Measurements from ENCODE around the gene RIT2. TPM values are rescaled to one million over a fixed set of nuclear protein-coding genes. Genes with fewer than 3 reads are reported as not detected.

Gene RIT2
- total and polyA plus RNA-seq, 9 donors: not detected

DNA sequence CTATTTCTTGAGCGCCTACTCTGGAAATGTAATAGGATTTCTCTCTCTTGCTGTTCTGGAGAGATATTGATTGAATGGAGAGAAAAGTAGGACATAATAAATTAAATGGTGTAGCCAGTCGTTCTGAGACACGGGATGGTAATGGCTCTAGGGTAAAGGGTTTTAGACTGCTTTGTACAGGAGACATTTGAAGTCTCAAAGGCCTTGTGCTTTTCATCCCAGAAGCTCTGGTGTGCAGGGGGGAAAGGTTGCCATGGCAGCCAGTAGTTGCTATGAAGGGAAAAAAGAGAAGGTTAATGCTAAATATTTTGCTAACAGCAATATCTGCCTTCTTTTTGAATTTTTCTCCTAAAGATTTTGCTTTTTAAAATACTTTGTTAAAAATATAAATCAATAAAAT, 359.3 kb downstream of the RIT2 start:
- Histone ChIP-seq H3K4me1 (ENCODE audit: insufficient read depth) (peaks cover 2% of the 10 kb centered on the region), H3K4me3 (no peak overlapping the region), H3K9me3 (no peaks in the 10 kb centered on the region), H3K27ac (no peak overlapping the region), H3K27me3 (no peaks in the 10 kb centered on the region), H3K36me3 (no peaks in the 10 kb centered on the region)
- intact Hi-C loops (cut with DNase I): no loop called here
- TF ChIP-seq EP300 (IDR thresholded peaks at IDR 0.05) (no peak), POLR2A (IDR thresholded peaks at IDR 0.05) (no peak)
- TF ChIP-seq, protein P1, sequence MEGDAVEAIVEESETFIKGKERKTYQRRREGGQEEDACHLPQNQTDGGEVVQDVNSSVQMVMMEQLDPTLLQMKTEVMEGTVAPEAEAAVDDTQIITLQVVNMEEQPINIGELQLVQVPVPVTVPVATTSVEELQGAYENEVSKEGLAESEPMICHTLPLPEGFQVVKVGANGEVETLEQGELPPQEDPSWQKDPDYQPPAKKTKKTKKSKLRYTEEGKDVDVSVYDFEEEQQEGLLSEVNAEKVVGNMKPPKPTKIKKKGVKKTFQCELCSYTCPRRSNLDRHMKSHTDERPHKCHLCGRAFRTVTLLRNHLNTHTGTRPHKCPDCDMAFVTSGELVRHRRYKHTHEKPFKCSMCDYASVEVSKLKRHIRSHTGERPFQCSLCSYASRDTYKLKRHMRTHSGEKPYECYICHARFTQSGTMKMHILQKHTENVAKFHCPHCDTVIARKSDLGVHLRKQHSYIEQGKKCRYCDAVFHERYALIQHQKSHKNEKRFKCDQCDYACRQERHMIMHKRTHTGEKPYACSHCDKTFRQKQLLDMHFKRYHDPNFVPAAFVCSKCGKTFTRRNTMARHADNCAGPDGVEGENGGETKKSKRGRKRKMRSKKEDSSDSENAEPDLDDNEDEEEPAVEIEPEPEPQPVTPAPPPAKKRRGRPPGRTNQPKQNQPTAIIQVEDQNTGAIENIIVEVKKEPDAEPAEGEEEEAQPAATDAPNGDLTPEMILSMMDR (IDR thresholded peaks at IDR 0.05): no peak
- 81 to 85% (median 84%) methylated on average over 3 of the region's 3 CpGs for WGBS, 3 donors
- DNase-seq: no peak

DNA sequence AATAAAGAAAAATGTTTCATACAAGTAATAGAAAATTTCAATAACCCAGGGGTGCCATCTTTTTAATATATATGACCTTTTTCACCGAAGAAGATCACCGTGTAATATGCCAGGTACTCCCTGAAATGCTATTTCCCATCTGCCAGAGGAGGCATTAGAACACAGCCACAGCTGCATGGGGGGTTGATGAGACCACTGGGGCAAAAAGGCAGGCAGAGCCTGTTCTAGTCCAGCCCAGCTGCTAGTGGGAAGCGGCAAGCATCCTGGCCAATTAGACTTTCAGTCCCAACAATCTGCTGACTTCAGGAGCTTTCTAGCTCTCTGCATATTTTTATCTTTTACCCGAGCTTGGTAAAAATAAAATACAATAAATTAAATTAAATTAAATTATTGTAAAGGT, 362.6 kb downstream of the RIT2 start:
- no peaks in the 10 kb centered on the region for H3K9me3 ChIP-seq
- TF ChIP-seq, protein P1 (IDR thresholded peaks at IDR 0.05): no peak
- TF ChIP-seq POLR2A (IDR thresholded peaks at IDR 0.05): no peak
- no peak for TF ChIP-seq EP300 (IDR thresholded peaks at IDR 0.05)
- 84 to 86% (median 85%) methylated on average over 4 of the region's 4 CpGs for WGBS, 3 donors
- peaks cover 2% of the 10 kb centered on the region for H3K4me1 ChIP-seq (ENCODE audit: insufficient read depth)
- intact Hi-C loops (cut with DNase I): no loop called here
- no peak for DNase-seq
- H3K27me3 ChIP-seq: no peaks in the 10 kb centered on the region
- H3K4me3 ChIP-seq: no peak overlapping the region
- H3K27ac ChIP-seq: no peak overlapping the region
- no peaks in the 10 kb centered on the region for H3K36me3 ChIP-seq

DNA sequence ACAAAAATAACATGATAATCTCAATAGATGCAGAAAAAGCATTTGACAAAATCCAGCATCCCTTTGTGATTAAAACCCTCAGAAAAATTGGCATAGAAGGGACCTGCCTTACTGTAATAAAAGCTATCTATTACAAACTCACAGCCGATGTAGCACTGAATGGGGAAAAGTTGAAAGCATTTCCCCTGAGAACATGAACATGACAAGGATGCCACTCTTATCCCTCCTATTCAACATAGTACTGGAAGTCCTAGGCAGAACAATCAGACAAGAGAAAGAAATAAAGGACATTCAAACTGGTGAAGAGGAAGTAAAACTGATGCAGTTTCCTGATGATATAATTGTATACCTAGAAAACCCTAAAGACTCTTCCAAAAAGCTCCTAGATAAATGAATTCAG, 368.7 kb downstream of the RIT2 start:
- 67 to 76% (median 68%) methylated on average over 1 of the region's 1 CpG for WGBS, 3 donors
- no peaks in the 10 kb centered on the region for H3K36me3 ChIP-seq
- intact Hi-C loops (cut with DNase I): no loop called here
- H3K4me3 ChIP-seq: no peak overlapping the region
- H3K27ac ChIP-seq: no peak overlapping the region
- no peaks in the 10 kb centered on the region for H3K27me3 ChIP-seq
- no peak for DNase-seq
- TF ChIP-seq, protein P1 (IDR thresholded peaks at IDR 0.05): no peak
- no peak for TF ChIP-seq EP300 (IDR thresholded peaks at IDR 0.05)
- no peak for TF ChIP-seq POLR2A (IDR thresholded peaks at IDR 0.05)
- no peaks in the 10 kb centered on the region for H3K4me1 ChIP-seq (ENCODE audit: insufficient read depth)
- H3K9me3 ChIP-seq: no peaks in the 10 kb centered on the region

DNA sequence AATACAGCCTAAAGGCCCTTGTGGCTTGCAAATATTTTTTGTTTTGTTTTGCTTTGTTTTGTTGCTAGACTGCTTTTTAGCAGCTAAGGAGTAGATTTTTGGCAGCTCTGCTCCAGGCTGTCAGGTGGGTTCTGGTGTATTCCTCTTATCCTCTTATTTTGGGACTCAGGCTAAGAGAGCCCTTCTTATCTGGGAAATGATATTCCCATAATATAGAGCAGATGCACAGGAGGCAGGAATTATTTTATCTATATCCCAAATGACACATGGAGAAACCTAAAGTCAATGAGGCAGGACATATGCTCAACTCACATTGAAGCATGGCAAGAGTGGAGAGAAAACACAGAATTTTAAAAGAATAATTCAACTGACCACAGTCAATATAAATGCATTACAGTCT, 369.6 kb downstream of the RIT2 start:
- Histone ChIP-seq H3K4me3 (no peak overlapping the region), H3K36me3 (no peaks in the 10 kb centered on the region), H3K27me3 (no peaks in the 10 kb centered on the region), H3K9me3 (no peaks in the 10 kb centered on the region), H3K4me1 (ENCODE audit: insufficient read depth) (no peaks in the 10 kb centered on the region), H3K27ac (no peak overlapping the region)
- DNase-seq: no peak
- no peak for TF ChIP-seq EP300 (IDR thresholded peaks at IDR 0.05)
- TF ChIP-seq, protein P1 (IDR thresholded peaks at IDR 0.05): no peak
- TF ChIP-seq POLR2A (IDR thresholded peaks at IDR 0.05): no peak
- intact Hi-C loops (cut with DNase I): no loop called here

DNA sequence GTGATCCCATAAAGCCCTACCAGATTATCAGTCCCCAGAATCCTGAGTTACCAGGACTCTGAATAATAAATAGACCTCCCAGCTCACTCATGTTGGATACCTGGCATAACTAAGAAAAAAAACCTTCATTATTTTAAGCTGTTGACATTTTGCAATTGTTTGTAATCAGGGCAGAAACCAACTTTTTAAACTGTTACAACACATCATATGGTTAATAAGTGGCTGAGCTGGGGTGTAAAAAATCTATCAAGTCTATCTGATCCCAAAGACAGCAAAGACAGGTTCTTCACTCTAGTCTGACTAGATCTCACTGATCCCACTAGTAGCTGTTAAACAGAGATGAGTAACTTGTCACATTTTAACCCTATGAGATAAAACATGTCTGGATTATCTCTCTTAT, 370.3 kb downstream of the RIT2 start:
- Histone ChIP-seq H3K27me3 (no peaks in the 10 kb centered on the region), H3K9me3 (no peaks in the 10 kb centered on the region), H3K27ac (no peak overlapping the region), H3K4me1 (ENCODE audit: insufficient read depth) (no peaks in the 10 kb centered on the region), H3K36me3 (no peaks in the 10 kb centered on the region), H3K4me3 (no peak overlapping the region)
- no peak for DNase-seq
- TF ChIP-seq POLR2A (IDR thresholded peaks at IDR 0.05): no peak
- TF ChIP-seq, protein P1 (IDR thresholded peaks at IDR 0.05): no peak
- no peak for TF ChIP-seq EP300 (IDR thresholded peaks at IDR 0.05)
- intact Hi-C loops (cut with DNase I): no loop called here

All from ovary (tissue), 9 donors.